Measurements from ENCODE around the gene DENND5B.

DENND5B gene

DNA sequence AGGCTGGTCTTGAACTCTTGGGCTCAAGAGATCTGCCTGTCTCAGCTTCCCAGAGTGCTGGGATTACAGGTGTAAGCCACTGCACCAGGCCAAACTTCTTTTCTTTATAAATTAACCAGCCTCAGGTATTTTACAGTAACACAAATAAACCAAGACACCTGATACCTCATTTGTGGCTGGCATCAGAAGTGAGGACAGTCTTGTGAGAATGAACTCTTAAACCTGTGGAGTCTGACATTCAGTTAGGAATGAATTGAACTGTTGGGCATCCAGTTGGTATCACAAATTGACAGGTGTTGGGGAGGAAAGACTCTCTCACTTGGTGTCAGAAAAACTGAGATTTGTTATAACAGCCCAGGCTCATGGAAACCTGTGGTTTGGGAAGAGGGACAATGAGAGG is 120.5 kb downstream of the DENND5B start:
- Histone ChIP-seq H3K4me3 (ENCODE audit: low read length) (no peak overlapping the region), H3K27me3 (ENCODE audit: control insufficient read depth, insufficient read depth, low read length) (no peaks in the 10 kb centered on the region), H3K9ac (ENCODE audit: low read length) (no peak overlapping the region), H3K4me1 (ENCODE audit: control insufficient read depth, insufficient read depth, low read length) (no peaks in the 10 kb centered on the region), H3K27ac (ENCODE audit: low read depth, low read length) (no peak overlapping the region), H3K36me3 (ENCODE audit: control insufficient read depth, insufficient read depth, low read length) (no peaks in the 10 kb centered on the region)

DNA sequence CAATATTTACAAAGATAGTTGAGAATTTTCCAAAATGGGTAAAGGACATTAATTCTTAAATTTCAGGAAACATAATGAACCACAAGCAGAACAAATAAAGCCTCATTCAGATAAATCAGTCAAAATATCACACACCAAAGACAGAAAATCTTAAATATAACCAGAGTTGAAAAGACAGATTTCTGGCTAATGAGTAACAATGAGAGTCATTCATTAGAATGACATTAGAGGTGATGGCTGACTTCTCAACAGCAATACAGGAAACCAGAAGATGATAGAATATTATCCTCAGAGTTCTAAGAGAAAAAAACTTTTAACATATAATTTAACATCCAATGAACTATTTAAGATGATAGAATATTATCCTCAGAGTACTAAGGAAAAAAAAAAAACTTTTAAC is 124.2 kb downstream of the DENND5B start:
- Histone ChIP-seq H3K4me3 (ENCODE audit: low read length) (no peak overlapping the region), H3K9ac (ENCODE audit: low read length) (no peak overlapping the region), H3K27me3 (ENCODE audit: control insufficient read depth, insufficient read depth, low read length) (no peaks in the 10 kb centered on the region), H3K27ac (ENCODE audit: low read depth, low read length) (no peak overlapping the region), H3K4me1 (ENCODE audit: control insufficient read depth, insufficient read depth, low read length) (no peaks in the 10 kb centered on the region), H3K36me3 (ENCODE audit: control insufficient read depth, insufficient read depth, low read length) (no peaks in the 10 kb centered on the region)

DNA sequence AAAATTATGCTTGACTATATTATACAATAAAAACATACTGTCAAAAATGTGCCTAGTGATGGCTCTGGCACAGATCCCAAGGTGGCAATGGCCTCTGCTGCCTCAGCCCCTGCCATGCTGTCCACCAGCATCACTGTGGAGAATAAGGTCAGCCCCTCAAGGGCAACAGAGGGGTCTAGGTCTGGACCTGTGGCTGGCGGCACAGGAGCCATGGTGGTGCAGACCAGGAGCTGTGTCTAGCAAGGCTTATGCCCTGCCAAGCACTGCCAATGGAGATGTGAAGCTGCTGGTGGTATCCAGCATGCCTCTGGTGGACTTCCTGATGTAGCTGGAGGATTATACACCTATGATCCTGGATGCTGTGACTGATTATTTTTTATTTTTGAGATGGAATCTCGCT is 125.9 kb downstream of the DENND5B start:
- Histone ChIP-seq H3K36me3 (ENCODE audit: control insufficient read depth, insufficient read depth, low read length) (no peaks in the 10 kb centered on the region), H3K4me3 (ENCODE audit: low read length) (no peak overlapping the region), H3K9ac (ENCODE audit: low read length) (no peak overlapping the region), H3K4me1 (ENCODE audit: control insufficient read depth, insufficient read depth, low read length) (no peaks in the 10 kb centered on the region), H3K27me3 (ENCODE audit: control insufficient read depth, insufficient read depth, low read length) (no peaks in the 10 kb centered on the region), H3K27ac (ENCODE audit: low read depth, low read length) (no peak overlapping the region)

DNA sequence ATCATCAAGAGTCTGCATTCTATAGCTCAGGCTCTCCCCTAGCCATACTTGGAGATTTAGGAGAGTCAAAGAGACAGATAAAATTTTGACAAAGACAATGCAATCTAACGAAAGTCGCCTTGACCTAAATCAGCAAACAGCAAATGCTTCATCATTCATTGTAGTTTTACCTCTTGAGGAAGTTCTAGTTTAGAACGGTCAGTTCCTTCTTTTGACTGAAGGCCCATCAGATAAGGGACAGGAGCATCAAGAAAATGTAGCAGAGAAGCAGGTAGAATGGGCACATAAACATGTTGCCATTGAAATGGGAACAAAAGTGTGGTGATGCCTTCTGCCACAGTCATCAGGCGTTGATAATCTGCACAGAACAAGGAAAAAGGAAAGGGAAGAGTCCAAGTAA is 130.9 kb downstream of the DENND5B start:
- H3K4me1 ChIP-seq (ENCODE audit: control insufficient read depth, insufficient read depth, low read length) = no peaks in the 10 kb centered on the region
- H3K9ac ChIP-seq (ENCODE audit: low read length) = no peak overlapping the region
- no peaks in the 10 kb centered on the region for H3K36me3 ChIP-seq (ENCODE audit: control insufficient read depth, insufficient read depth, low read length)
- no peak overlapping the region for H3K4me3 ChIP-seq (ENCODE audit: low read length)
- no peaks in the 10 kb centered on the region for H3K27me3 ChIP-seq (ENCODE audit: control insufficient read depth, insufficient read depth, low read length)
- H3K27ac ChIP-seq (ENCODE audit: low read depth, low read length) = no peak overlapping the region

DNA sequence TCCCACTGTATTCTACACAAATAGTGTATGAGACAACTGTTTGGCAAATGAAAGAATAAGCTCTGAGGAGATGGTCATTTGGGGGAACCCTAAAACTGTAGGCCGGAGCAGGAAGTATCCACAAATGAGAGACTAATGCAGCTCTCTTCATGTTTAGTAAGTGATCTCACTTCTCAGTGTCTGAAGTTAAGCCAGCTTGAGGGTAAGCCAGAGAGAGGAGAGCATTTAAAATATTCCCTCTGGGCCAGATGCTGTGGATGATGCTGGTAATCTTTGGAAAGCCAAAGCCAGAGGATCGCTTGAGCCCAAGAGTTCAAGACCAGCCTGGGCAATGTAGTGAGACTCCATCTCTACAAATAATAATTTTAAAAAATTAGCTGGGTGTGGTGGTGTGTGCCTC is 134.4 kb downstream of the DENND5B start:
- Histone ChIP-seq H3K27ac (ENCODE audit: low read depth, low read length) (no peak overlapping the region), H3K27me3 (ENCODE audit: control insufficient read depth, insufficient read depth, low read length) (no peaks in the 10 kb centered on the region), H3K4me1 (ENCODE audit: control insufficient read depth, insufficient read depth, low read length) (no peaks in the 10 kb centered on the region), H3K9ac (ENCODE audit: low read length) (no peak overlapping the region), H3K4me3 (ENCODE audit: low read length) (no peak overlapping the region), H3K36me3 (ENCODE audit: control insufficient read depth, insufficient read depth, low read length) (no peaks in the 10 kb centered on the region)

DNA sequence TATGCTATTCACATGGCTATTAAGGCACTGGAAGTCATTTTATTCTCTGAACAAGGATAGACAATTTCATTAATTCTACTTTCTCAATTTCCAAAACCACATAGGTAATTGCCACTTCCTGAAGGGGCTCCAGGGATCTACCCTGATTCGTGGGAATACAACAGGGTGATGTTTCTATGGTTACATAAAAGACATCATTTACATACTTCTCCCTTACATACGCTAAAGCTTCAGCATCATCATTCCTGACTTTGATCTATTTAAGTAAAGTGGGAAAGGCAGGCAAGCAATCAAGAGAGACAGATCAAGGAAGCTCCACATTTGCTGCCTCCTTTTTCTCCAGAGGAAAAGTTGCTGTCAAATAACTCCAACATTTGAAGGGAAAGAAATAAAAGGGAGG is 146.2 kb downstream of the DENND5B start:
- Histone ChIP-seq H3K4me3 (ENCODE audit: low read length) (no peak overlapping the region), H3K27ac (ENCODE audit: low read depth, low read length) (no peak overlapping the region)

DNA sequence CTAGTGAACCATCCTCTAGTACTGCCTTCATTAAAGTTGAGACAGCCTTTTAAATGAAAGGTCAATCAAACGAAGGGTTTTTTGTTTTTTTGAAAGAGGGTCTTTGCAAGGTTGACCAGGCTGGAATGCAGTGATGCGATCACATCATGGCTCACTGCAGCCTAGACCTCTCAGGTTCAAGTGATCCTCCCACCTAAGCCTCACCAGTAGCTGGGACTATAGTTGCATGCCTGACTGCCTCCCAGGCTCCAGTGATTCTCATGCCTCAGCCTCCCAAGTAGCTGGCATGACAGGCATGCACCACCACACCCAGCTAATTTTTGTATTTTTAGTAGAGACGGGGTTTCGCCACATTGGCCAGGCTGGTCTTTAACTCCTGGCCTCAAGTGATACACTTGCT is 150.3 kb downstream of the DENND5B start:
- no peaks in the 10 kb centered on the region for H3K36me3 ChIP-seq (ENCODE audit: control insufficient read depth, insufficient read depth, low read length)
- no peaks in the 10 kb centered on the region for H3K4me1 ChIP-seq (ENCODE audit: control insufficient read depth, insufficient read depth, low read length)
- H3K4me3 ChIP-seq (ENCODE audit: low read length) = no peak overlapping the region
- no peak overlapping the region for H3K27ac ChIP-seq (ENCODE audit: low read depth, low read length)
- no peak overlapping the region for H3K9ac ChIP-seq (ENCODE audit: low read length)
- H3K27me3 ChIP-seq (ENCODE audit: control insufficient read depth, insufficient read depth, low read length) = no peaks in the 10 kb centered on the region

More for the DNA sequence above, 146.2 kb downstream of the DENND5B start:
- Histone ChIP-seq H3K9ac (ENCODE audit: low read length) (no peak overlapping the region), H3K36me3 (ENCODE audit: control insufficient read depth, insufficient read depth, low read length) (no peaks in the 10 kb centered on the region), H3K4me1 (ENCODE audit: control insufficient read depth, insufficient read depth, low read length) (no peaks in the 10 kb centered on the region), H3K27me3 (ENCODE audit: control insufficient read depth, insufficient read depth, low read length) (no peaks in the 10 kb centered on the region)

DNA sequence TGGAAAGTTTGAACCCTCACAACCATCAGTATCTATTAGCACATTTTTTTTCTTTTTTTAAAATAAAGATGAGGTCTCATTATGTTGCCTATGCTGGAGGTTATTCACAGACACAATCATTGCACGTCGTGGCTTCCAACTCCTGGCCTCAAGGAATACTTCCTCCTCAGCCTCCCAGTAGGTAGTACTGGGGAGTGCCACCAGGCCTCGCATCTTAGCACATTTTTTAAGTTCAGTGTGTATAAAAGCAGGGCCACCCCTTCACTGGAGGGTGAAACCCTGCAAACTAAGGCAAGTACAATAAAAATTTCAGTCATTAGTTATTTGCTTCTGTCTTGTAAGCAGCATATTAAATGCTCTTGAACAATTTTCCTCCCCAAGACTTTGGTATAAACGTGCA is 150.8 kb downstream of the DENND5B start:
- no peaks in the 10 kb centered on the region for H3K4me1 ChIP-seq (ENCODE audit: control insufficient read depth, insufficient read depth, low read length)

DNA sequence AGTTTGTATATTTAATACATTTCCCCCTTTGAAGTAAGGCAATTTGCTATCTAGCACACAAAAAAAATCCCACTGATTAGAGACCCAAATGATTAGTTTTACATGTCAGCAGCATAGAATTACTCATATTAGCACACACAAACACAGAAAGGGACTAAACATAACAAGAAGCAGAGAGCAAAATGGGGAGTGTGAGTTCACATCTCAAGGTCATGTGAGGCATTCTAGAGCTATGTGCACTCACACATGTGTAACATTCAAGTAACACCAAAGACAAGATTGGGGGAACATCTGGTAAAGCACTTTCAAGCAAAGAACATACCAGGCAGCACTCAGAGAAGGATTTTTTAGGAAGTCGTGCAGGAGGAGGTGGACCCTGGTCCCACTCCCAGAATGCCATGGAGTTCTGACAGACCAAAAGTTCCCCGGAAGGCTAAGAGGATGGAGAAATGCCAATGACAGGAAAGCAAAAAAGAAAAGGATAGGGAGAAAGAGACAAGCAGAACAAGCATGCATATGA is 159.2 kb downstream of the DENND5B start:
- Histone ChIP-seq H3K27me3 (ENCODE audit: control insufficient read depth, insufficient read depth, low read length) (no peaks in the 10 kb centered on the region), H3K4me3 (ENCODE audit: low read length) (no peak overlapping the region), H3K9ac (ENCODE audit: low read length) (no peak overlapping the region), H3K27ac (ENCODE audit: low read depth, low read length) (no peak overlapping the region), H3K36me3 (ENCODE audit: control insufficient read depth, insufficient read depth, low read length) (no peaks in the 10 kb centered on the region), H3K4me1 (ENCODE audit: control insufficient read depth, insufficient read depth, low read length) (no peaks in the 10 kb centered on the region)

More for the DNA sequence above, 150.8 kb downstream of the DENND5B start:
- Histone ChIP-seq H3K36me3 (ENCODE audit: control insufficient read depth, insufficient read depth, low read length) (no peaks in the 10 kb centered on the region), H3K4me3 (ENCODE audit: low read length) (no peak overlapping the region), H3K9ac (ENCODE audit: low read length) (no peak overlapping the region), H3K27ac (ENCODE audit: low read depth, low read length) (no peak overlapping the region), H3K27me3 (ENCODE audit: control insufficient read depth, insufficient read depth, low read length) (no peaks in the 10 kb centered on the region)

DNA sequence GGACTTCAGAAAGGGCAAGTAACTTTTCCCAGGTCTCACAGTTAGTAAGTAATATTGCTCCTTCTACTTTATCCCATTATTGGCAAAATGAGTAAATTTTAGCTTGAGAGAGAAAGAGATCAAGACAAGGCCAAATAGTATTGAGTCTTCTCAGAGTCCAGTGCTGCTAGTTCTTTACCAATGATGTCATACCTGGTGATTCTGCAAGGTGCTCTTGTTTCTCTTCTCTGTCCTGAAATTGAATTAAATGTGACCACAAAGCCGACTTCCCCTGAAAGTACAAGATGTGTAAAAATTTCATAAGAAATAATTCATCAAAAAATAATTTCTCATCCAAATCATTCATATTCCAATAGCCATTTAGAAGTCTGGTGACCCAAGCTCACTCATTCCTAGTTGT is 167.5 kb downstream of the DENND5B start:
- Histone ChIP-seq H3K27me3 (ENCODE audit: control insufficient read depth, insufficient read depth, low read length) (no peaks in the 10 kb centered on the region), H3K27ac (ENCODE audit: low read depth, low read length) (no peak overlapping the region), H3K36me3 (ENCODE audit: control insufficient read depth, insufficient read depth, low read length) (no peaks in the 10 kb centered on the region), H3K4me1 (ENCODE audit: control insufficient read depth, insufficient read depth, low read length) (no peaks in the 10 kb centered on the region), H3K4me3 (ENCODE audit: low read length) (no peak overlapping the region), H3K9ac (ENCODE audit: low read length) (no peak overlapping the region)

DNA sequence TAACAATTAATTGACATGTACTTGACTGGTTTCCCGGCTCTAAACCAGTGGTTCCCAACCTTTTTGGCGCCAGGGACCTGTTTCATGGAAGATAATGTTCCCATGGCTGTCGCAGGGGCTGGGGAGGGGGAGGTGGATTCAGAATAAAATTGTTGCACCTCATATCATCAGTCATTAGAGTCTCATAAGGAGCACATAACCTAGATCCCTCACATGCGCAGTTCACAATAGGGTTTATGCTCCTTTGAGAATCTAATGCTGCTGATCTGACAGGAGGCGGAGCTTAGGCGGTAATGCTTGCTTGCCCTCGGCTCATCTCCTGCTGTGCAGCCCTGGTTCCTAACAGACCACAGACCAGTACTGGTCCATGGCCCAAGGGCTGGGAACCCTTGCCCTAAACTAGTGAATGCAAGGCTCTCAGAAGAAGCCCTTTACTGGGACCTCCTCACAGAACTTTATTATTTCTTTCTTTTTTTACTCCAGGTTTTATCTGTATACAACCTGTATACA is 178.6 kb downstream of the DENND5B start:
- Histone ChIP-seq H3K27me3 (ENCODE audit: control insufficient read depth, insufficient read depth, low read length) (no peaks in the 10 kb centered on the region), H3K27ac (ENCODE audit: low read depth, low read length) (no peak overlapping the region), H3K36me3 (ENCODE audit: control insufficient read depth, insufficient read depth, low read length) (no peaks in the 10 kb centered on the region), H3K4me3 (ENCODE audit: low read length) (no peak overlapping the region), H3K9ac (ENCODE audit: low read length) (no peak overlapping the region), H3K4me1 (ENCODE audit: control insufficient read depth, insufficient read depth, low read length) (no peaks in the 10 kb centered on the region)

DNA sequence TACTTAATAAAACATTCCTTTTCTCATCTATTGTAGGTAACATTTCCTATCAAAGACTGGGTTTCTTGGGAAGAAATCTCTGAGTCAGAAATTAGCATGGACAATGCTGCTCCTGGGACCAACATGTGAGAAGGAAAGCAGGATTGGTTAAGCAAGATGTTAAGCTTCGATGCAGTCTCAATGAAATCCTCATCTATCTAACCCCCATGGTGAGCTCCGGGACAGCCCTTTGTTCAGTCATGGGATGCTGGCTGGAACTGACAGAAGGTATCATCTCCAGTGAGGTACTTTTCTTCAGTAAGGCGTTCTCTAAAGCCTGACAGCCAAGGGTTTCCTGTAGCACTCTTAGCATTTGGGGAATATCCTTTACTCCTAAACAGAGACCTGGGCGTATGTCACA is 182.2 kb downstream of the DENND5B start:
- no peaks in the 10 kb centered on the region for H3K27me3 ChIP-seq (ENCODE audit: control insufficient read depth, insufficient read depth, low read length)

DNA sequence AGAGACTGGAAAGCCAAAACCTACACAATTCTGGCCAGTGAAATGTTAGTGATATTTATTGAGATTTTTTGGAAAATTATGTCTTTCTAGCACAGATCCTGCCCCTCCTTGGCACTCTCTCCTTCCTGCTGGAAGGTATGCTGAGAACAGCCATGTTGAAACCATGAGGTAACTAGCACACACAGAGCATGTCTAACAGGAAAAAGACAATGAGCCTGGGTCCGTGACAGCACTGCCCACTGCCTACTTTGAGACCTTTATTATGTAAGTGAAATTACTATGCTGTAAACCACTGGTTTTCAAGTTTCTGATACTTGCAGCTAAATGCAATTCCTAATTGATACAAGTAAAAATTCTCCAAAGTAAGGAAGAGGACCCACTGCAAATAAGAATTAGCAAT is 183.4 kb downstream of the DENND5B start:
- no peak overlapping the region for H3K9ac ChIP-seq (ENCODE audit: low read length)
- H3K27me3 ChIP-seq (ENCODE audit: control insufficient read depth, insufficient read depth, low read length) = no peaks in the 10 kb centered on the region
- no peaks in the 10 kb centered on the region for H3K36me3 ChIP-seq (ENCODE audit: control insufficient read depth, insufficient read depth, low read length)
- no peak overlapping the region for H3K27ac ChIP-seq (ENCODE audit: low read depth, low read length)
- H3K4me3 ChIP-seq (ENCODE audit: low read length) = no peak overlapping the region
- no peaks in the 10 kb centered on the region for H3K4me1 ChIP-seq (ENCODE audit: control insufficient read depth, insufficient read depth, low read length)

More for the DNA sequence above, 182.2 kb downstream of the DENND5B start:
- H3K4me1 ChIP-seq (ENCODE audit: control insufficient read depth, insufficient read depth, low read length) = no peaks in the 10 kb centered on the region
- no peaks in the 10 kb centered on the region for H3K36me3 ChIP-seq (ENCODE audit: control insufficient read depth, insufficient read depth, low read length)
- H3K27ac ChIP-seq (ENCODE audit: low read depth, low read length) = no peak overlapping the region
- no peak overlapping the region for H3K9ac ChIP-seq (ENCODE audit: low read length)
- no peak overlapping the region for H3K4me3 ChIP-seq (ENCODE audit: low read length)

All from rectal smooth muscle tissue (tissue), 1 donor.